ENCODE results near the gene COBL. TPM values are rescaled to one million over a fixed set of nuclear protein-coding genes. Genes with fewer than 3 reads are reported as not detected.

COBL gene
- total RNA-seq, 1 experiment from 2014 or later: 51.4 TPM

DNA sequence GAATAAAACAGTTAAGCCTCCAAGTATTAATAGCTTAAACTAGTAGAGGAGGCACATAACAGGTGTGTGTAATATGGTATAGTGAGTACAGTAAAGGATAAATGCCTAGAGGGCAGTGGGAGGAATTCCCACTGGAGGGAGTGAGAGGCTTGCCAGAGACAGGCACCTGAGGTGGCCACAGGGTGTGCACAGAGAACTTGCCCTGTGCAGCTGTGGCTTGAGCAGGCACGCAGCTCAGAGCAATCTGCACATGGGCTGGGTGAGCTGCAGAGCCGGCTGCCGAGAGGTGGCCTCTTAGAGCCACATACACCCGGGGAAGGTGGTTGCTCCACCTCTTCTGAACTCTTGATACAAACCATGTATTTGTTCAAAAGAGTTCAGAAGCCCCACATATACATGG lies 237.1 kb downstream of the COBL start:
- Histone ChIP-seq H3K9me2 (ENCODE audit: insufficient read depth) (0 out of 2 replicates have a peak, but pooled peaks cover 4% of the 10 kb centered on the region), H4K20me1 (ENCODE audit: insufficient read depth) (no peaks in the 10 kb centered on the region), H3K79me2 (ENCODE audit: low read depth) (no peaks in the 10 kb centered on the region), H3K9me3 (ENCODE audit: insufficient read depth, low read depth) (no peaks in the 10 kb centered on the region), H3K36me3 (ENCODE audit: low read depth) (no peaks in the 10 kb centered on the region), H3F3A (ENCODE audit: insufficient read depth, low read depth) (no peaks in the 10 kb centered on the region), H3K4me2 (no peak overlapping the region), H3K4me1 (replicated peaks; ENCODE audit: insufficient read depth) (no peaks in the 10 kb centered on the region), H3K4me3 (no peak overlapping the region), H2AFZ (no peak overlapping the region), H3K27me3 (ENCODE audit: insufficient read depth, low read depth) (no peaks in the 10 kb centered on the region), H3K27ac (no peak overlapping the region)
- CTCF ChIA-PET: no interaction called here
- POLR2A ChIA-PET (ENCODE audit: unreplicated experiment): no interaction called here
- TF ChIP-seq, protein P1, sequence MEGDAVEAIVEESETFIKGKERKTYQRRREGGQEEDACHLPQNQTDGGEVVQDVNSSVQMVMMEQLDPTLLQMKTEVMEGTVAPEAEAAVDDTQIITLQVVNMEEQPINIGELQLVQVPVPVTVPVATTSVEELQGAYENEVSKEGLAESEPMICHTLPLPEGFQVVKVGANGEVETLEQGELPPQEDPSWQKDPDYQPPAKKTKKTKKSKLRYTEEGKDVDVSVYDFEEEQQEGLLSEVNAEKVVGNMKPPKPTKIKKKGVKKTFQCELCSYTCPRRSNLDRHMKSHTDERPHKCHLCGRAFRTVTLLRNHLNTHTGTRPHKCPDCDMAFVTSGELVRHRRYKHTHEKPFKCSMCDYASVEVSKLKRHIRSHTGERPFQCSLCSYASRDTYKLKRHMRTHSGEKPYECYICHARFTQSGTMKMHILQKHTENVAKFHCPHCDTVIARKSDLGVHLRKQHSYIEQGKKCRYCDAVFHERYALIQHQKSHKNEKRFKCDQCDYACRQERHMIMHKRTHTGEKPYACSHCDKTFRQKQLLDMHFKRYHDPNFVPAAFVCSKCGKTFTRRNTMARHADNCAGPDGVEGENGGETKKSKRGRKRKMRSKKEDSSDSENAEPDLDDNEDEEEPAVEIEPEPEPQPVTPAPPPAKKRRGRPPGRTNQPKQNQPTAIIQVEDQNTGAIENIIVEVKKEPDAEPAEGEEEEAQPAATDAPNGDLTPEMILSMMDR (conservative IDR thresholded peaks at IDR 0.05): no peak
- no peak for TF ChIP-seq EZH2 (IDR thresholded peaks at IDR 0.05; ENCODE audit: low read depth)
- no TSS peak for BruUV-seq (replicated peaks)
- no peak for DNase-seq
- intact Hi-C loops (cut with micrococcal nuclease; ENCODE audit: unreplicated experiment): no loop called here

DNA sequence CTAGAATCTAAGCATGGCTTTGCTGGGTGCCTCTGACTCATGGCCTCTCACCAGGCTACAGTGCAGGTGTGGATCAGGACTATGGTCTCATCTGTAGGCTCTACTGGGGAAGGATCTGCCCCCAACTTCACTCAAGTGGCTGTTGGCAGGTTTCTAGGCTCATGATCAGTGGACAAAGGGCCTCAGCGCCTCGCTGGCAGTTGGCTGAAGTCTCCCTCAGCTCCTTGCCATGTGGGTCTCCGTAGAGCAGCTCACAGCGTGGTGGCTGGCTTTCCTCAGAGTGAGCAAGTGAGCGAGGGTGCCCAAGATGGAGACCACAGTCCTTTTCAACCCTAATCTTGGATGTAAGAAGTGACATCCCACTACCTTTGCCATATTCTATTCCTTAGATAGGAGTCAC lies 238.0 kb downstream of the COBL start:
- TF ChIP-seq, protein P1 (conservative IDR thresholded peaks at IDR 0.05): no peak
- TF ChIP-seq EZH2 (IDR thresholded peaks at IDR 0.05; ENCODE audit: low read depth): no peak
- H2AFZ ChIP-seq: no peak overlapping the region
- no peaks in the 10 kb centered on the region for H3K9me3 ChIP-seq (ENCODE audit: insufficient read depth, low read depth)
- no peaks in the 10 kb centered on the region for H4K20me1 ChIP-seq (ENCODE audit: insufficient read depth)
- H3K36me3 ChIP-seq (ENCODE audit: low read depth): no peaks in the 10 kb centered on the region
- intact Hi-C loops (cut with micrococcal nuclease; ENCODE audit: unreplicated experiment): no loop called here
- CTCF ChIA-PET: no interaction called here
- H3K9me2 ChIP-seq (ENCODE audit: insufficient read depth): 0 out of 2 replicates have a peak, but pooled peaks cover 4% of the 10 kb centered on the region
- no peaks in the 10 kb centered on the region for H3F3A ChIP-seq (ENCODE audit: insufficient read depth, low read depth)
- no peak overlapping the region for H3K4me2 ChIP-seq
- H3K4me1 ChIP-seq (replicated peaks; ENCODE audit: insufficient read depth): no peaks in the 10 kb centered on the region
- no peaks in the 10 kb centered on the region for H3K27me3 ChIP-seq (ENCODE audit: insufficient read depth, low read depth)
- no peak overlapping the region for H3K27ac ChIP-seq
- H3K4me3 ChIP-seq: no peak overlapping the region
- no peaks in the 10 kb centered on the region for H3K79me2 ChIP-seq (ENCODE audit: low read depth)
- POLR2A ChIA-PET (ENCODE audit: unreplicated experiment): no interaction called here
- BruUV-seq (replicated peaks): no TSS peak
- no peak for DNase-seq

DNA sequence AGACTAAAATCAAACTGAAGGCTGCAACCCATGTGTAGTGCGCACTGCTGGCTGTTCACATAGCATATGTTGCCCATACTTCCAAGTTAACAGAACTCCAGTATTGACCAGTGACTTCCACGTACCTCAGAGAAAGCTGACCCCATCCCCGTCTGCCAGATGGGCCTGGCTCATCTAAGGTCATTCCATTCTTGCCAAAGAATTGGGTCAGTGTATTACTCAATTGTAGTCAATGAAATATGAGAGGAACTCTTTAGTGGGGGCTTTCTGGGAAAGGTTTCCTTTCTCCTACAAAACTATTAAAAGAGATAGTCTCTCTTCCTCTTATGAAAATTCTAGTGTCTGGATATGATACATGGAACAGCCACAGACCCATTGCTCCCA lies 238.6 kb downstream of the COBL start:
- ChIA-PET CTCF (no interaction called here), POLR2A (ENCODE audit: unreplicated experiment) (no interaction called here)
- DNase-seq: no peak
- Histone ChIP-seq H3F3A (ENCODE audit: insufficient read depth, low read depth) (no peaks in the 10 kb centered on the region), H3K4me1 (replicated peaks; ENCODE audit: insufficient read depth) (no peaks in the 10 kb centered on the region), H4K20me1 (ENCODE audit: insufficient read depth) (no peaks in the 10 kb centered on the region), H3K79me2 (ENCODE audit: low read depth) (no peaks in the 10 kb centered on the region), H3K27ac (no peak overlapping the region), H3K9me3 (ENCODE audit: insufficient read depth, low read depth) (no peaks in the 10 kb centered on the region), H3K4me2 (no peak overlapping the region), H3K36me3 (ENCODE audit: low read depth) (no peaks in the 10 kb centered on the region), H3K27me3 (ENCODE audit: insufficient read depth, low read depth) (no peaks in the 10 kb centered on the region), H3K4me3 (no peak overlapping the region), H3K9me2 (ENCODE audit: insufficient read depth) (0 out of 2 replicates have a peak, but pooled peaks cover 4% of the 10 kb centered on the region), H2AFZ (no peak overlapping the region)
- intact Hi-C loops (cut with micrococcal nuclease; ENCODE audit: unreplicated experiment): no loop called here
- no peak for TF ChIP-seq EZH2 (IDR thresholded peaks at IDR 0.05; ENCODE audit: low read depth)
- TF ChIP-seq, protein P1 (conservative IDR thresholded peaks at IDR 0.05): no peak
- no TSS peak for BruUV-seq (replicated peaks)
